Midbrain (tissue), 1 donor: Measurements from ENCODE around the gene CINP.
"Not testable (repeated sequence)": the region's sequence is repeated elsewhere in the genome, so short reads cannot be mapped to it uniquely, and the experiment has no call there.

Experiments
- DNase-seq: peaks from one replicate; lab custom pipeline; 2025; lab: John Stamatoyannopoulos, UW

The CINP gene

DNA sequence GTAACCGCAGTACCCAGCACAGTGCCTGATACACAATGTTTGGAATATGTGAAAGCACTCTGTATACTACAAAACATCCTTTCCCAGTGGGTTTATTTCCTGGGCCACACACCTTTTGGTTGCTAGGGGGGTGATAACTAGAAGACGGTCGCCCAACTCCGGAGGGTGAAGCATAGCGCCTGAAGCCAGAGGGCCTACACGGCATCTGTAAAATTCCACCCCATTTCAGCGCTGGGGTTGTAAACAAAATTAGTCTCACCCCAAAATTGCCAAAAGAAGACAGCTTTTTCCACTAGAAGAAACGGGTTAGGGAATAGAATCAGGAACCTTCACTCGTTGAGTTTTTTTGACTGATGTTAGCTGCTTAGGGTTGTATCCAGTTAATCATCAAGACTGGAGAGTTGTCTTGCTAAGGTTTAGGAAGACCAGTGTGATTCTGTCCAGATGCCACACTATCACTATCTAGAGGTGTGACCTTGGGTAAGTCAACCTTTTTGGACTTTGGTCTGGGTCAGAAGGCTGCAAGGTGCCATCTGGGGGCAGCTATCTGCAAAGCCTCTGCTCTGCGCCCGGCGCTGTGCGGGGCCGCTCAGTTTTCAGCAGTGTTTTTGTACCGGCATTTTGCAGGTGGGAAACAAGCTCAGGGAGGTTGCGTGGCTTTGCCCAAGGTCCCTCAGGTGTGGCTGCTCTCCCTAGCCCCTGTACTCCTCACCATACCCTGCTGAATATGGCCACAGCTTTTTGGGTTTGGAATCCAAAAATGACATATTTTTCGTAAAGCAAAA lies 41.8 kb downstream of the CINP start:
- DNase-seq = no peak

DNA sequence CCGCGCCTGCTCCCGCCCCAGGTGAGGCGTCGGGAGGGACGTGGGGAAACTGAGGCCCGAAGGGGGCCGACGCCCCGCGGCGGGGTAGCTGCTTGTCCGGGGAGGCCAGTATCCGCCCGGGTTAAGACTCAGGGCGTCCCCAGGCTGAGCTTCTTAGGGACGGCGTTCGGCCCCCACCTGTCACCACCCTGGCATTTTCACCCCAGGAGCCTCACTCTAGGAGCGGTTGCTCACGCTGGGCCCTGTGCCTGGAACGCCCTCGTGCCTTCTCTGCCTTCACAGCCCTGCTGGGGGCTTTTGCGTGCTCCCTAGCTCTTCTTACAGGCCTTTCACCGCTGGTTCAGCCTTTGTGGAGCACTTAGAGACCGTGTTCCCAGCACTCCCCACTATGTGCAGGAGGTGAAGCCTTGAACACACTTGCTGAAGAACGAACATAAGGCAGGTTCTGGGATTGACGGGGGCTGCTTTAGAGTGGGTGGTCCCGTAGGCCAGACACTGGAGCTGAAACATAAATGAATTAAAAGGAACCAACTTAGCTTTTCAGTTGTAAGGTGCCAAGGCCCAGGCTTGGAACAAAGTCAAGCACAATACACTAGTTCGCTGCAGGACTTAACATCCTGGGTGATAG lies 42.5 kb downstream of the CINP start:
- peak; percentile 32 for DNase-seq

DNA sequence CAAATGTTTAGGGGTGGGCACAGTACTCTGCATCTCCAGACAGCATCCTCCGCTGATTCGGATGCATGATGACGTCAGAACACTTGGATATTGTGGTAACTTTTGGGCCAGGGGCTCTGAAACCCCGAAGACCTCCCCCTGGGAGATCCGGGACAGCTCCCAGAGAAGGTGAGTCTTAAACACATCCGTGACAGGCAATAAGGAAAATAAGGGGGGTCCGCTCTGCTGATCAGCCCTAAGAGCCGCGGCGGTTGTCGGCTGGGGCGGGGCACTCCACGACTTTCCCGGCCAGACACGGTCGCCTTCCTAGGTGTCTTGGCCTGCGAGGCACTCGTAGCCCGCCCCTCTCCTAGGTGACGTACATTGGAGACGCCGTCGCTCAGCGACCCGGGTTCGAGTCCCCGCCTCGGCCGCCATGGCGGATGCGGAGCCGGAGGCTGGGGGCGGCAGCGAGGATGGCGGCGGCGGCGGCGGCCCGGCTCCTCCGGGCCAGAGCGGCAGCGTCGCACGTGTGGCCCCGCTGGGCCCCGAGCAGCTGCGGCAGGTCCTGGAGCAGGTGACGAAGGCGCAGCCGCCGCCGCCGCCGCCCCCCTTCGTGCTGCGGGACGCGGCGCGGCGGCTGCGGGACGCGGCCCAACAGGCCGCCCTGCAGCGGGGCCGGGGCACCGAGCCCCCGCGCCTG lies 43.2 kb downstream of the CINP start, which contains the start of gene ZNF839:
Gene ZNF839 (plus strand): TSS at position 396 of the 682 bp plus-strand sequence. CDS start 20 bp downstream, at position 416.
- peak; percentile 88 for DNase-seq

DNA sequence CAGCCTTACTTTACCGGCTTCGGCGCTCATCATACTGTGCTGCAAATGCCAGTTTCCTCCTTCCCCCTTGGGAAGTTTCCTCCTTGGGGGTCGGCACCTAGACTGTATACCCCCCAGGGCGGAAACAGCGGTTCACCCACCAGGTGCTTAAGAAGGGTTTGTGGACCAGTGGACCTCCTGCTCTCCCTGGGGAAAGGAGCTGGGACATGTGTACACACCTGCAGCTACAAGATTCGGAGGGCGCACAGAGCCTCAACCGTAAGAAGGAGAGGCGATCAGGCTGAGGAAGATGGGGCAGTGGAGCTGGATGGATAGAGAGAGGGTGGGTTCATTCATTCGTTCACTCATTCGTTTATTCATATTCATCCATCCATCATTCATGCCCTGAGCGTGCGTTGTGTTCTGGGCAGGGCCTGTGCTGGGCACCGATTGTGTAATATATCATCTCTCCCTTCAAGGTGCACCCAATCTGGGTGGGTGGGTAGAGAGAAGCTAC lies 43.9 kb downstream of the CINP start:
- no peak for DNase-seq

DNA sequence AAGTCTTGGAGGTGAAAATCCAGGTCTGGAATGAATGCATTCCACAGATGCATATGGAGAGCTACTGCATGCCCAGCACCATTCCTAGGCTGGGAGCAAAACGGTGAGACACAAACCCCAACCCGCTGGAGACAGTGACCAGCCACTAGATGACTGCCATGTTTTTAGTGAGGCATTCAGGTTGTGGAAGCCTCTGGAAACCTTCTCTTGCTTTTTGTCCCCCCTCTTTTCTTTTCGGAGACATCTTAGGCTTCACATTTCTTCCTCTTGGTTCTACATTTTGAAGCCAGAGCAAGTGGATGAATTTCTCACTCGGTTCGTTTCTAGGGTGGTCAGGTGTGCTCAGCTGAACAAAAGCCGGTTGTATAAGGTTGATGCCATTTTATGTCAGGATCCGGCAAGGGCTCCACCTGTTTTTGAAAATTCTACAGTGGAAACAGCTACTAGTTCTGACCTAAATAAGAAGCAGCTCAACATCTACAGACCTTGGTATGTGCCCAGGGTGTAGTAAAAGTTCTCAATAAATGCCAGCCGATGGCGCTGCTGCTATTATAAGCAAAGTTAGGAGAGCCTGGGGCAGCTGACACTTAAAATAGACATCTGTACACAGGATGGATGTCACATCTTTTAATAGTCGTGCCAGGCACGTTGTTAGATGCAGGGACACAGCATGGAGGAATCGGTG lies 45.0 kb downstream of the CINP start:
- peak; percentile 18 for DNase-seq

DNA sequence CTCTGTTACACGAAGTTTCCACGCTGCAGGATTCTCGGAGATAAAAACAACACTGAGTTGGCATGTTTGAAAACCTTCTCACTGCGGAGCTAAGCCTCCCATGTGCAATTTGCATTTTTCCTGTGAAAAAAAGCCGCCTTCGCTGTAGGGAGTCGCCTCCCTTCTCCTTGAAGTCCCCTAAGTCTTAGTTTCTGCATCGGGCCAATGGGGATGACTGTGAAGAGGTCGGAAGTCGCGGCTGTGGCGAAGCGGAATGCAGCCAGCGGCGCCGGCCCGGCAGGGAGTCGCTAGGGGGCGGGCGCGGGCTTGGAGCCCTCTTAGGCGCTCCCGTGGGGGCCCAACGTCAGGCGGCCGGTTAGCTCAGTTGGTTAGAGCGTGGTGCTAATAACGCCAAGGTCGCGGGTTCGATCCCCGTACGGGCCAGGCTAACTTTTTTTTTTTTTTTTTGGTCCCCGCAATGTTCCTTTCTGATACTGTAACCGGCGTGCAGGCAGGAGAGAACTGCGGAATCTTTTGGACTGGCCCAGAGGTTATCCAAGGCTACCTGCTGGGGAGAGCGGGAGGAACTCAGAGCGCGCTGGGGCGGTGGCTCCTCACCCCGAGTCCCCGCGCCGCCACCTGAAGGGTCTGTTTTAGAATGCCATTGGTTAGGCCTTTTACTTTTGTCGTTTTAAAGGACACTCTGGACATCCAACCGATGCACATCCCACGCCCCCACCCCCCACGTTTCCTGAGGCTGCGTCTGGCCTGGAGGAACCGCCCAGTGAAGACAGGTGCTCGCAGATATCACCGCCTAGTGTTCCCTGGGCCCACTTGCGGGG lies 45.7 kb downstream of the CINP start:
- DNase-seq = peak; percentile 94

DNA sequence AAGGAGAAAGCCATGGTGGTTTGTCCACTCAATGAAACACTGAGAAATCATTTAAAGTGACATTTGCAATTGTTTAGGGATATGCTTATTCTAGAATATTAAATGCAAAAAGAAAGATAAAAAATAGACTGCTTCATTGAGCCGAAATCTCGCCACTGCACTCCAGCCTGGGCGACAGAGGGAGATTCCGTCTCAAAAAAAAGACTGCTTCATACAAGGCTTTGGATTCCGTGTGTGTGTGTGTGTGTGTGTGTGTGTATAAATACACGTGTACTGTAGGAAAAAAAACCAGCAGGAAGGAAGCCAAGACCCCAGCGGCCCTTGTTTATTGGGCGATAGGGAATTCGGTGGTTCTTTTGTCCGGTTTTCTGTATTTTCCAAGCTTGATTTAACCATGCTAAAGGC lies 46.4 kb downstream of the CINP start:
- no peak for DNase-seq

DNA sequence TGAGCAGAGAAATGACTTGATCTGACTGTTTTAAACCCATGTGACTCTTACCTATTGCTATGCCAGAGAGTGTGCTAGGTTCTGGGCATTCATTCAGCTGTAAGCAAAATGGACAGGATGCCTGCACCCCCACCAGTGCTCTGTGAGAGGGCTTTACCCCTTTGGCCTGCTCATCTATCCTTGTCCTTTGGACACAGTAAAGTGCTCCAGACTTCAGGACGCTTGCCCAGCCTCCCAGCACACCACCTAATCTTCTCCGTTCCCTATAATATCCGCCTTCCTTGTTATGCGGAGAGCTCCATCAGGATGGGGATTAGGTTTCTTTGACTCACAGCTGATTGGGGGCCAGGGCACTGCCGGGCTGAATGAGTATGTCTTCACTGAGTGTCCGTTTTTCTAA lies 47.6 kb downstream of the CINP start:
- peak; percentile 18 for DNase-seq

DNA sequence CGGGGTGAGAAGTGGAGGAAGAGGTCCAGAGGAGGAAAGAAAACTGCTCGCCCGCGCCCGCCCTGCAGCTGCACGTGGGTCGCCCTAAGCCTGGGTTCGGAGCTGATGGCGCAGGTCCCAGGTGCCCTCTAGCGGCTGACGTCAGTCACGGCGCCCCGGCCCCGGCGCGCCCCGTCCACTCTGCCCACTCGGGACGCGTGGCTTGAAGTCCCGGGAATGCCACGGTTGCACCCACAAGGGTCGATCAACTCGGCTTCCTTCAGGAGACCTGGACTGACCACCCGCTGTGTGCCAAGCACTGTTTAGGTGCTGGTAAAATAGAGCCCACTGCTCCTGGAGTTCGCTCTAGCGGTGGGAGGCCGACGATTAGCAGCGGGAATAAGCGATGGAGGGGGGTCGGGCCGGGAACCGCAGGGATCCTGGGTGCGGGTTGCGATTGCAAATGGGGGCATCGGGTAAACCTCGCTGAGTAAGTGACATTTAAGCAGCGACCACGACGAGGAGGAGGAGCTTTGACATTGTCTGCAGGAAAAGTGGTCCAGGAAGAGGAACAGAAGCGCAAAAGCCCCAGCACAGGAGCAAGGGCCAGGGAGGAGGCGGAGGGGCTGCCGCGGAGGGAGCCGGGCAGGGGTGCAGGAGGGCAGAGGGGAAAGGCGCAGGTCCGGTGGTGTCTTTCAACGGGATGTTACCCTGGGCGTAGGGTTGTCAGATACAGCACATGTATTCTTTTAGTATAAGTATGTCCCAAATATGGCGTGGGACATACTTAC lies 48.3 kb downstream of the CINP start:
- peak; percentile 91 for DNase-seq

DNA sequence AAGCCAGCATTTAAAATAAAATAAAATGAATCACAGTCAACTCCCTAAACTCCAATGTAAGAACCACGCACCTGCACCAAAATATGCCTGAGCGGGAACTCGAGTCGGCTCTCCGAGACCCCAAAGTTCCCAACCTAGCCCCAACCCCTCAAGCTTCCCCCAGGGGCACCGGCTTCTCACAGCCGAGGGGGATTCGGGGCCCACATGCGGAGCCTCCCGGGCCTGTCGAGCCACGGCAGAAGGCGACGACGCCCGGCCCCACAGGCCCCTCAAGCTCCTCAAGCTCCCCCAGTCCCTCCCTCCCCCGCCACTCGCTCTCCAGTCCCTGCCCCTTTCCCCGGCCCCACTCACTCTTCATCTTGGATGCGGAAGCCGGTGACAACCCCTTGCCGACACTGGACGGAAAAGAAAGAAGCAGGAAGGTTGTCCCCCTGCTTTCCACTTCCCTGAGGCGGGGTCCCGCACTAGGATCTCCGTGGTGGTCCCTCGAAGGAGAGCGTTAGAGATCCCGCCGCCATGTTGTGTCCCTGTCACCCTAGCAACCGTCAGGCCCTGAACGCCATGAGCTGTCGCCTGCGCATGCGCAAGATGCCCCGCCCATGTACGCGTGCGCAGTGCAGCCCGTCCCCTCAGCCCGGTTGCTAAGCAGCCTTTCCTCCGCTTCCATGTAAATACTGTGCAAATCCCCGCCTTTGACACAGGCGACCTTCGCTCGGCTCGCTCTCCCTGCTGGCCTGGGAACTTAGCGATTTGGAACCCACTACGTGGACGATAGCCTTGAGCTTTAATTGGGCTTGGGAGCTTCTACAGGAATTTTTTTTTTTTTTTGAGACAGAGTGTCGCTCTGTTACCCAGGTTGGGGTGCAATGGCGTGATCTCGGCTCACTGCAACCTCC lies 57.8 kb downstream of the CINP start, which contains the start of gene MOK:
Gene MOK (minus strand): TSS at position 554 of the 896 bp plus-strand sequence. CDS start 196 bp downstream, at position 358.
- DNase-seq = peak; percentile 98

DNA sequence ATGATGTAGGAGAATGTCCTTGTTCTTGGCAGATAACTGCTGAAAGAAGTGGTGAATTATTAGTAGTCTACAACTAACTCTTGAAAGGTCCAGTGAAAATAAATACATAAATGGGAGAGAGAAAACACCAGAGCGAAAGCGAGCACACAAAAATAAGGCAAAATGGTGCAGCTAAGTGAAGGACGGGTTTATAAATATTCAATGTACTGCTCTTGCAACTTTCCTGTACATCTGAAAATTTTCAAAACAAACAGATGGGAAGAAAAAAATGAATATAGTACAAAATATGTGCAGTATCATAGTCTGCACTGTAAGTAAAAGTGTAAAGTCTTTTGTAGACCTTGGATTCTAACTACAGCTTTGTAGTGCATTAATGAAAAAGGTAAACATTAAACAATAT lies 59.0 kb downstream of the CINP start:
- DNase-seq = no peak

DNA sequence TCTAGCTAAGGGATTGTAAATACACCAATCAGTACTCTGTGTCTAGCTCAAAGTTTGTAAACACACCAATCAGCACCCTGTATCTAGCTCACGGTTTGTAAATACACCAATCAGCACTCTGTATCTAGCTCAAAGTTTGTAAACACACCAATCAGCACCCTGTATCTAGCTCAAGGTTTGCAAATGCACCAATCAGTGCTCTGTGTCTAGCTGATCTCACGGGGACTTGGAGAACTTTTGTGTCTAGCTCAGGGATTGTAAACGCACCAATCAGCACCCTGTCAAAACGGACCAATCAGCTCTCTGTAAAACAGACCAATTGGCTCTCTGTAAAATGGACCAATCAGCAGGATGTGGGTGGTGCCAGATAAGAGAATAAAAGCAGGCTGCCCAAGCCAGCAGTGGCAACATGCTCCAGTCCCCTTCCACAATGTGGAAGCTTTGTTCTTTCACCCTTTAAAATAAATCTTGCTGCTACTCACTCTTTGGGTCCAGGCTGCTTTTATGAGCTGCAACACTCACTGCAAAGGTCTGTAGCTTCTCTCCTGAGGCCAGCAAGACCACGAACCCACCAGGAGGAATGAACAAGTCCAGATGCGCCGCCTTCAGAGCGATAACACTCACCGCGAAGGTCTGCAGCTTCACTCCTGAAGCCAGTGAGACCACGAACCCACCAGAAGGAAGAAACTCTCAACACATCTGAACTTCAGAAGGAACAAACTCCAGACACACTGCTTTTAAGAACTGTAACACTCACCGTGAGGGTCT lies 64.2 kb downstream of the CINP start:
- not testable (repeated sequence) for DNase-seq
